HG03565 (cell line): ENCODE data around the gene CDK17.
A peak's percentile ranks its signal among the peaks of the same experiment; 100 is the strongest.

Experiments
- ATAC-seq: cut with Tn5 transposase; IDR thresholded peaks from one replicate; pipeline ENCODE4 v1.9.1; 2021; ENCODE audit warnings: mild to moderate bottlenecking, moderate library complexity; ENCODE audit not compliant: unreplicated experiment

CDK17 gene

DNA sequence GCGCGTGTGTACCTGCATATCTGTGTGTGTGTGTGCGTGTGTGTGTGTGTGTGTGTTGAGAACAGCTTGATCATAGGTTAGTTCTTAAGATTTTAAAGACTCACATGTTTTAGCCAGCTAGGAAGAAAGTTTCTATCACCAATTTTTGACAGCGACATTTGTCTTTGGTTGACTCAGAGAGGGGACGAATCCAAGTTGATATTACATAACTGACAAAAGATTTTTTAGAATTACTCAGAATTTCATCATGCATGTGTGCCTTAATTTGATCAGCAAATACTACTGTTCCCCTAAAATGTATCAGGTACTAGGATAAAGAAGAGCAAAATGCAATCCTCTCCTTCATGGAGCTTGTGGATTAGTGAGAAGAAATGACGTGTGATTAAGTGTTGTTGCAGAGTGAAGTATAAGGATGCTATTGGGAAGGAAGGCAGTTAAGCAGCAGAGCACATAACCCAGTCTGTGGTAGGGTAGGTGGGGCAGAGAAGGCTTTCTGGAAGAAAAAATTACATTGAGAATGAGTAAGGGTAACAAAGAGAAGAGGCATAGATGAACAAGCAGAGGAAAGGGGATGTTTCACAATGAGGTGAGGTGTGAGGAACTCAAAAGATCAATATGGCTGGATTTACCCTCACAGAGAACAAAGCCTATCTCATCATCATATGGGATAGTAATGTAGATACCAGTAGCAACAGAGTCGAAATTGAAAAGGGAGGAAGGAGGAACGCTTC, 128.6 kb downstream of the CDK17 start:
- no peak for ATAC-seq

DNA sequence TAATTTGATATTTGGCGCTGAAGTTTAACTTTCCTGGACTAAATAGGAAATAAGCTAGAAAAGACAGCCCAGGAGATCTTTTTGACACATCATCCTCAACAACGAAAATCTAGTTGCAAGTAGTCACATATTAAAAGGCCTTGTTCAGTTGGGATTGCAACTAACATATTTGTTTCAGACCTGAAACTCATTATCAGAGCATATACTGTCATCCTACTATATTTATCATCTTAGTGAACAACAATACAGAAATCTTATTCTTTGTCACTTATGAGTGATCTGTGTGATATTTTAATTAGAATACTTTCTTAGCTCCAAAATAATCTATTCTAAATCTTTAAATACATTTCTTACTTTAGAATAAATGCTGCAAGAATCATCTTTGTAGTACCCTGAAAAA, 134.0 kb downstream of the CDK17 start:
- ATAC-seq: peak; percentile 45

DNA sequence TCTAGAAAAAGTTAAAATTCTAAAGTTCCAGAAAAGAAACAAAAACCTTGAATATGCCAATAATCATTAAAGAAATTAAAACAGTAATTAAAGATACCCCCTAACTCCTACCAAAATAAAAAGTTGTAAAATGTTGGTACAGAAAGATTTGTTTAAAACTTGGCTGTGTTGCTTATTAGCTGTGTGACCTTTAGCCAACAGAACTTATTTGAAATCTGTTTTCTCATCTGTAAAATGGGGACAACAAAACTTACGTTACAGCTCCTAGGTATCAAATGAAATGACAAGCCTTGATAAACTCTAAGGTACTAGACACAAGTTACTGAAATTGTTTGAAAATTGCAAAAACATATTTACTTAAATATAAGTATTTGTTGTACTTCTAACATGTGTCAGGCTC, 134.4 kb downstream of the CDK17 start:
- no peak for ATAC-seq

GRCh38 chr12:96265400-96265799, 134.8 kb downstream of the CDK17 start:
- no peak for ATAC-seq

GRCh38 chr12:96263449-96263902, 136.8 kb downstream of the CDK17 start:
- no peak for ATAC-seq

- ATAC-seq: no peak
Observed at GRCh38 chr12:96261557-96261956, 138.7 kb downstream of the CDK17 start.

GRCh38 chr12:96260644-96261043, 139.6 kb downstream of the CDK17 start:
- no peak for ATAC-seq

- ATAC-seq: no peak
Observed at GRCh38 chr12:96260231-96260630, 140.0 kb downstream of the CDK17 start.

DNA sequence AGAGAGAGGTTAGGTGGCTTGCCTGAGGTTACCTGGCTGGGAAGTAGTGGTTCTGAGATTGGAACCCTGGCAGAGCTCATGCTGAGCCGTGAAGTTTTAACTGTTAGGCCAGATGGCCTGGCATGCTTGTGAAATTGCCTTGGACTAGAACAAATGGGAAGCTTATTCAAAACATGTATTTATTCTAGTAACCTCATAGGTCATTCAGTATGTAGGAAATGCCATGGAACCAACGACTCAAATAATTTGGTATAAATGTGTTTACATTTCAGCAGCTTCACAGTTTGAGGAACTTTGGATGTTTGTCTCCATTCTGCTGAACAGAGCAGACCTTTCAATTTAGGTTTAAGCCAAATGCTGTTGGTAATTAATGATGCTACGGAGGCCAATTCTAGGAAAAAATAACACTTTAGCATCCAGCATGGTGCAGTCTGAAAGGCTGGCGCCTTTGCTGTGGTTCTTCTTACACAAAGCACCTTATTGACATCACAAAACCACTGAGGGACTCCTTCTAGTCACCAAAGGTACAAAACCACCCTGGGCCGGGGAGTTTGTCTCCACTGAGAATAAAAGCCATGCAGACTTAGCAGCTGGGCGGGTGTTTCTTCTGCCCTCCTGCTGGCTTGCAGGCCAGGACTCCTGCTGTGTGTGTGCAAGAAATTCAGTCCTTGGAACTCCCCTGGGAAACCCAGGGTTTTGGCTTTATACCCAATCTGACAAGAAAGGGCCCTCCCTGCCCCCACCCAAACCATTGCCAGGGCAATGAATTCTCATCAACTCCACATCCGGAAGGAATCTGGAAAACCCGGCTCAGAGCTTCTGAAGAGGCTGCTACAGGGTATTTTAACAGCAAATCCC, 141.9 kb downstream of the CDK17 start:
- ATAC-seq: no peak

GRCh38 chr12:96257550-96258103, 142.6 kb downstream of the CDK17 start:
- ATAC-seq: no peak

- no peak for ATAC-seq
Observed at GRCh38 chr12:96256672-96257361, 143.4 kb downstream of the CDK17 start.

- no peak for ATAC-seq
Observed at GRCh38 chr12:96255077-96255476, 145.2 kb downstream of the CDK17 start.

DNA sequence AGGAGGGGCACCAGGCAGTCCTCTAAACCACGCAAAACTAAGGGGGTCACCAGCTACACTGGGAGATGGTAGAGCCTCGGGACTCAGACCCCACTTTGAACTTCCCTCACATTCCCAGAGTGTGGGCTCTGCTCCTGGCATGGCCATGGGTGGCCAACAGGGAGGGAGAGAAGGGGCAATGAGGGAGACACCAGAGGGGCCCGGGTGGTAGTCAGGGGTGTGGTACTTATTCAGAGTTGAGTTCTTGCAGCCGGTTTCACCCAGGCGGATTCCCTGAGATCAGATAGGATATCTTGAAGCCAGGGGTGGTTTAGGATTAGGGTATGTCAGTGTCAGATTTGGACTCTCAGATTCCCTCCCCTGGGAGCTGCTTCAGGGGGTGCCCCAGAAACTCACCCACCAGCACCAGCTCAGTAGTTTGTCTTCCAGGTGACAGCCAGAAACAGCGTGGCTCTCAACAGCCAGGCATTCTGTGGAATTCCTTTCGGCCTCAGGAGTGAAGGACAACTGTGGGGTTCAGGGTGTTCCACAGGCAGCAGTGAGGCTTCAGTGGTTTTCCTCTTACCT, 150.0 kb downstream of the CDK17 start:
- ATAC-seq: no peak

GRCh38 chr12:96249196-96250118, 150.8 kb downstream of the CDK17 start:
- ATAC-seq: no peak

- ATAC-seq: no peak
Observed at GRCh38 chr12:96248136-96248931, 151.9 kb downstream of the CDK17 start.

DNA sequence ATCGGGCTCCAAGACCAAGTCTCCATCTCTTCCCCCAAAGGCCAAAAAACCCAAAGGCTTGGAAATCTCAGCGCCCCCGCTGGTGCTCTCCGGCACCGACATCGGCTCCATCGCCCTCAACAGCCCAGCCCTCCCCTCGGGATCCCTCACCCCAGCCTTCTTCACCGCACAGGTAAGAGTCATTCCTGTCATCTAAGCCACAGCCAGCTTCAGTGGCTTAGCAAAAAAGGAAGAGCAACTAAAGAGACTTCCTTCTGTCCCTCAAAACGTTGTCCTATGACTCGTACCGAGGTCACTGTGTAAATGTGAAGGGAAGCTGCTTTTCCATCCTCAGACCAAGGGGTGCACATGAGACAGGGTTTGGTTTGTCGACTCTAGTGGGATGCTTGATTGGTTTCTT, 152.7 kb downstream of the CDK17 start:
- no peak for ATAC-seq

GRCh38 chr12:96246926-96247505, 153.2 kb downstream of the CDK17 start:
- no peak for ATAC-seq

- no peak for ATAC-seq
Observed at GRCh38 chr12:96244826-96245225, 155.4 kb downstream of the CDK17 start.

DNA sequence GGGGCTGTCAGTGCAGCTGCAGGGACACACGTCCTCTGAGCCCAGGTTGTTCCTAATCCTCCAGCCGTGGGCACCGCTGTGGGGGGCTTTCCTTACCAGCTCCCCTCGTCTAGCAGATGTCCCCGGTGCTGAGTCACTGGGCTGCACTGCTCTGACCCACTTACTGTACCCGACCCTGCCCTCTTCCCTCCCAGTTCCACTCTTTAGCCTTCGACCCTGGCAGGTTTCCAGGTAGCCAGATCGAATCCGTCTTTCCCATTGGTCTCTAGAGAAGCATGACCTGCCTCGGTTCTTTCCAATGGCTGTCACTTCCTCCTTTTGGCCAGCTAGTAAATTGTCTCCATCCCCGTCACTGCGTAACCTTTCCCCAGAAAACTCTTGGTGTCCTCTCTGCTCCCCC, 157.6 kb downstream of the CDK17 start:
- ATAC-seq: no peak
